Choroid plexus epithelial cell (primary cell): ENCODE data around the gene SFXN5.

Experiments
- DNase-seq: peaks from one replicate; pipeline ENCODE4 v3.0.0-alpha.2; 2010; ENCODE audit warnings: low read depth
- H3K4me3 ChIP-seq: 2 replicates; pipeline ENCODE4 v1.5.1; 2011; ENCODE audit warnings: low read depth, mild to moderate bottlenecking, control low read depth, low read length, moderate library complexity
- TF ChIP-seq, protein P1 (sequence below): conservative IDR thresholded peaks from 2 replicates; pipeline ENCODE4 v1.5.1; 2011; ENCODE audit warnings: low read depth, mild to moderate bottlenecking, control low read depth, inconsistent platforms, low read length, moderate library complexity

Gene SFXN5

DNA sequence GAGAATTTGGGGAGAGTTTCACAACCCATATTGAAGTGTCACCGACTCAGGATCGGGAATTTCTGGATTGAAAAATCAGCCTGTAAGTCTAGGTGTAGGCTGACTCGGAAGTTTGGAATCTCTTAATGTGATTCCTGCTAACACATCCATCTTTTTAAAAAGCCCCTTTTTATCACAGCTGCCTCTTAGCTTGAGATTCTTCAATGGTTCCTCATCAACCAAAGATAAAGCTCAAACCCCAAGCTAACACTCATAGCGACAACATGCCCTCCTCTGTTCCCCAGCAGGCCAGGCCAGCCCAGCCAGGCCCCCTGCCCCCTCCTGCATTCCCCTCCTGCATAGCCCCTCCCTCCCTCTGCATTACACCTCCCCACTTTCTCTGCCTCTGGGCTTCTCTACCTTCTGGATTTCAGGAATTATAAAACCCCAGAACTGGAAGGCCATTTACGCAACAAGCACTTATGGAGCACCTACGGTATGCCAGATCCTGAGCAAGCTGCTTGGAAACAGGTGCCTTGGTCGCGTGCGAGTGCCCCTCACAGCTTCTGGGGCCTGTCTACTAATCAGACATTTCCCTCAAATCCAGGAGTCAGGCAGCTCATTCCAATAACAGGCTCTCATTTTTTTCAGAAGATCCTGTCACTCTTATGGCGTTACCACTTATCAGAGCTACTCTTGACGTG is 90.8 kb downstream of the SFXN5 start:
- no peak overlapping the region for H3K4me3 ChIP-seq
- TF ChIP-seq, protein P1, sequence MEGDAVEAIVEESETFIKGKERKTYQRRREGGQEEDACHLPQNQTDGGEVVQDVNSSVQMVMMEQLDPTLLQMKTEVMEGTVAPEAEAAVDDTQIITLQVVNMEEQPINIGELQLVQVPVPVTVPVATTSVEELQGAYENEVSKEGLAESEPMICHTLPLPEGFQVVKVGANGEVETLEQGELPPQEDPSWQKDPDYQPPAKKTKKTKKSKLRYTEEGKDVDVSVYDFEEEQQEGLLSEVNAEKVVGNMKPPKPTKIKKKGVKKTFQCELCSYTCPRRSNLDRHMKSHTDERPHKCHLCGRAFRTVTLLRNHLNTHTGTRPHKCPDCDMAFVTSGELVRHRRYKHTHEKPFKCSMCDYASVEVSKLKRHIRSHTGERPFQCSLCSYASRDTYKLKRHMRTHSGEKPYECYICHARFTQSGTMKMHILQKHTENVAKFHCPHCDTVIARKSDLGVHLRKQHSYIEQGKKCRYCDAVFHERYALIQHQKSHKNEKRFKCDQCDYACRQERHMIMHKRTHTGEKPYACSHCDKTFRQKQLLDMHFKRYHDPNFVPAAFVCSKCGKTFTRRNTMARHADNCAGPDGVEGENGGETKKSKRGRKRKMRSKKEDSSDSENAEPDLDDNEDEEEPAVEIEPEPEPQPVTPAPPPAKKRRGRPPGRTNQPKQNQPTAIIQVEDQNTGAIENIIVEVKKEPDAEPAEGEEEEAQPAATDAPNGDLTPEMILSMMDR = no peak
- DNase-seq = no peak

DNA sequence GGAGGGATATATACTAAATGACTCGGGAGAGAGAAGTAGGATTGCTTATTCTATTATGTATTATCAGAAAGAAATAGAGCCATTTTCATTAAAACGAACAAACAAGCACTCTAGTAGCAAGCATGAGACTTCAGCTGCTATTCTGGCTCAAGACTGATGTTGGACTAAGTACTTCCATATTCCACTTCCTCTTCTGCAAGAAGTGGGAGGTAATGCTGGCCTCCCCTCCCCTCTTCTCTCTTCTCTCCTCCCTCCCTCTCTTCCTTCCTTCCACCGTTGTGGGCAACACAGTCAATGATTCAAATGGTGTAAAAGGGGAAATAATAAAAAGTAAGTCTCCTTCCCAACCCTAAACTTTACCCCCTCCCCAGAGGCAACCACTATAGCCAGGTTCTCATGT is 91.6 kb downstream of the SFXN5 start:
- TF ChIP-seq, protein P1 = no peak
- no peak for DNase-seq
- H3K4me3 ChIP-seq = no peak overlapping the region

DNA sequence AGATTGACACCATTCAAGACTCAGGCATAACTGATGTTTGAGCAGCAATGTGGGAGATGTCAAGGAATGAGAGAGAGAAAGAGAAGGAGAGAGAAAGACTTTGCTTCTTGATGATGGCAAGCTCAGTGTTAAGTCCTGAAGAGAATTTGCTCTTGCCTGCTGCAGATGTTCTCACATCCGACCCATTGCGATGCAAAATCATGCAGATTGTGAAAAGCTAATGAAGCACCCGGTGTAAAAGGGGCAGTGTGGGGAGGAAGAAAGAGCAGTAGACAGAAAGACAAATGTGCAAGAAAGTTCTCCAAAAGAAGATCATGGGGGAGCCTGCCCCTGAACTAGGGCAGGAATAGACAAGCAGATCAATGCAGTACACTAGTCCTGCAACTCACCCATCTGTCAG is 96.5 kb downstream of the SFXN5 start:
- H3K4me3 ChIP-seq = no peak overlapping the region
- TF ChIP-seq, protein P1 = no peak
- no peak for DNase-seq

DNA sequence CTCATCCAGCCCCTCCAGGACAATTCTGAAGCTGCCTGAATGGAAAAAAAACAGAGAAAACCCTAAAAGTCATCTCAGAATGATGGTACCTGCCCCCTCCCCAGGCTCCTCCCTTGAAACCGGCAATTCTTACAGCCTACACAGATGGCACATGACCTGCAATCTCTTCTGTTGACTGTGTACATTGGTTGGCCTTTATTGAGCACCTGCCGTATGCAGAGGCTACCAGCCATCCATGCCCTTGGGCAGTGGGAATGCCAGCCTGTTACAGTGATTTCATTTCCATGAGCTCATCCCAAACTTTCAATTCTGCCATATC is 97.1 kb downstream of the SFXN5 start:
- TF ChIP-seq, protein P1 = no peak
- H3K4me3 ChIP-seq = no peak overlapping the region
- no peak for DNase-seq

DNA sequence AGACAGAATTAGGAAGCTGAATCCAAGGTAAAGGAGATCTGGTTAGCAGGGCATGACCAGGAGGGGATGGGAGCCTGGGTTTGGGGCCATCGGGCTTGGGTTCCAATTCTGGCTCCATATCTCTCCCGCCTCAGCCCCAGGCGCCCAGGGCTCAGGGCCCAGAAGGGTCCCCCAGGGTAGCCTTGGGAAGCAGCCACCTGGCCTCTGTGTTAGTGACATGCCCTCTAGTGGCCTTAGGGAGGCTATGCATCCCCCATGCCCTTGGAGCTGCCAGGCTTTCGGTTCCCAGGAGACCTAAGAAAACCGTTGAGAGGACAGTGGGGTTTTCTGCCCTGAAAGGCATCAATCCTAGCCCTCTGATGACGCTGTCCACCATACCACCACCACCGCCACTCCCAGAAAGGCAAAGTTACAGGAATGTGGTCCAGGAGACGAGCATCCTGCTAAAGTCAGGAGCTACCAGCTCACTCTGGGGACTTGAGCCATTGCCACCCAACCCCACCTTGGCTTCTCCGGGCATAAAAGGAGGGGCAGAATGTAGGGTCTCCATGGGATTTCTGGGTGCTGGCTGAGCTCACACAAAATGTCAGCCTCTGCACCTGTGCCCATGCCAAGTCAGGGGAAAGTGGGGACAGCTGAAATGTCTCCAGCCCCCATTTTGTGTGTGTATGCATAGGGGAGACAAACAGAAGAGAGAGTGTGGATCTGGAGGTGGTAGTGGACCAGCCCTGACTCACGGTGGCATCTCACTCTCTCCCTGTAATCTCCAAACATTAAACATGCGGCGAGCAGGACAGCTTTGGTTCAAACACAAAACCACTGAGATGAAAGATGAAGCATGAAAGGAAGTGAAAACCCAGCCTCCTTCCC is 97.7 kb downstream of the SFXN5 start:
- H3K4me3 ChIP-seq = no peak overlapping the region
- TF ChIP-seq, protein P1 = peak; percentile 91
- peak; percentile 73 for DNase-seq

DNA sequence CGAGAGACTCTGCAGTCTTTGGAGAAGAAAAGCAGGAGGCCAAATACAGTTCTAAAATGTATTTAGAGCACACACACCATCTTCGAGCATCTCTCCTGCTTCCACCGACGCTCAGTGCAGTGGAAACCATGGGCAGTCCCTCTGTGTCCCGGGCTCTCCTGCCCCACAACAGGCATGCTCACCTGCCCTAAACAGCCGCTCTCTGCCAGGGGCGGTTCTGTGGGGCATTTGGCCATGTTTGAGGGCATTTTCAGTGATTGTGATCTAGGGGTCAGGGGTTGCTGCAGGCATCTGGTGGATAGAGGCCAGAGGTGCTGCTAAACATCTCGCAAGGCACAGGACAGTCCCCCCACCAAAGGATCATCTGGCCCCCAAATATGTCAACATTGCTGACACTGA is 98.4 kb downstream of the SFXN5 start:
- no peak overlapping the region for H3K4me3 ChIP-seq

More for the DNA sequence above, 98.4 kb downstream of the SFXN5 start:
- TF ChIP-seq, protein P1 = no peak
- DNase-seq = no peak
